Stimulated activated CD4-positive, alpha-beta T cell treated with anti-CD3 and anti-CD28 coated beads, Interleukin-4, amount 100 ng/mL, for 48 hours (primary cell): Measurements from ENCODE around the gene DGKQ.
A peak's percentile ranks its signal among the peaks of the same experiment; 100 is the strongest.

Experiments
- DNase-seq, 2 donors: peaks; one replicate each; pipeline ENCODE4 v3.0.0-alpha.2; 2020; ENCODE audit warnings: low read depth in 2 of 2

Gene DGKQ, protein sequence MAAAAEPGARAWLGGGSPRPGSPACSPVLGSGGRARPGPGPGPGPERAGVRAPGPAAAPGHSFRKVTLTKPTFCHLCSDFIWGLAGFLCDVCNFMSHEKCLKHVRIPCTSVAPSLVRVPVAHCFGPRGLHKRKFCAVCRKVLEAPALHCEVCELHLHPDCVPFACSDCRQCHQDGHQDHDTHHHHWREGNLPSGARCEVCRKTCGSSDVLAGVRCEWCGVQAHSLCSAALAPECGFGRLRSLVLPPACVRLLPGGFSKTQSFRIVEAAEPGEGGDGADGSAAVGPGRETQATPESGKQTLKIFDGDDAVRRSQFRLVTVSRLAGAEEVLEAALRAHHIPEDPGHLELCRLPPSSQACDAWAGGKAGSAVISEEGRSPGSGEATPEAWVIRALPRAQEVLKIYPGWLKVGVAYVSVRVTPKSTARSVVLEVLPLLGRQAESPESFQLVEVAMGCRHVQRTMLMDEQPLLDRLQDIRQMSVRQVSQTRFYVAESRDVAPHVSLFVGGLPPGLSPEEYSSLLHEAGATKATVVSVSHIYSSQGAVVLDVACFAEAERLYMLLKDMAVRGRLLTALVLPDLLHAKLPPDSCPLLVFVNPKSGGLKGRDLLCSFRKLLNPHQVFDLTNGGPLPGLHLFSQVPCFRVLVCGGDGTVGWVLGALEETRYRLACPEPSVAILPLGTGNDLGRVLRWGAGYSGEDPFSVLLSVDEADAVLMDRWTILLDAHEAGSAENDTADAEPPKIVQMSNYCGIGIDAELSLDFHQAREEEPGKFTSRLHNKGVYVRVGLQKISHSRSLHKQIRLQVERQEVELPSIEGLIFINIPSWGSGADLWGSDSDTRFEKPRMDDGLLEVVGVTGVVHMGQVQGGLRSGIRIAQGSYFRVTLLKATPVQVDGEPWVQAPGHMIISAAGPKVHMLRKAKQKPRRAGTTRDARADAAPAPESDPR

DNA sequence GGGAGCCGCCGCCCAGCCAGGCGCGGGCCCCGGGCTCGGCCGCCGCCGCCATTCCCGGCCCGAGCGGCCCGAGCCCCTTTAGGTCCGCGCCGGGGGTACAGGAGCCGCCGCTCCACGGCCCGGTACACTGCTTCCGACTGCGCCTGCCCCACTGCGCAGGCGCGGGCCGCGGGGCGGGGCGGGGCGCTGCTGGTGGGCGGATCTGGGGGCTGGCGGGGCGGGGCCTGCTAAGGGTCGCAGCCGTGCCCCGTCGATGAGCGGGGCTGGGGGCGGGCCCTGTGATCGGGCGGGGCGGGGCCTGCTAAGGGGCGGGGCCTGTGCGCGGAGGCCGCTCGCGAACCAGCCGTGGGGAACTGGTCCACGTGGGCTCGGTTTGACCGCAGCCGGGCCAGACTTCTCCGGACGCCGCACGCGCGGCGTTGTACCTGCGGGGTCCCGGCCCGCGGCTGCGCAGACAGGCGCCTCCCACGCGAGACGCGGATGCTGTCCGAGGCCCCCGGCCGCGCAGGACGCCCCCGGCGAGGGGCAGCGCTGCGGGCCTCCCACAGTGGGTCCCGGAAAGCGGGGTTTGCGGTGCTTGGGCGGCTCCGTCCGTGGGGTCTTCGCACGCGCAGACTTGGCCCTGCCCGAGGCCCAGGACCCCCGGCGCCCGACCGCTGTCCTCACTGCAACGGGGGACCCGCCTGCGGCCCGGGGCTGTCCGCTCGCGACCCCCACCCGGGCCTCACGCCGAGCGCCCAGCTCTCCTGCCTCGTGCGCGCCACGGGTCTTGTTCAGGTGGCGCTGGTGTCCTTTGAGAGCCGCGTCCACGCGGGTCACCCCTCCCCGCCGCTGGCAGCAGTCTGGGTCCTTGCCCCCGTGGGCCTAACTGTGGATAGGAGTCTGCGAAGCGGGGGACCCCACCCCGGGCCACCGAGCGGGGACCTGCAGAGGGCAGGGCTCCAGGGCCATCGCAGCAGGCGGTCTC lies at the start of gene DGKQ:
Gene DGKQ (minus strand): TSS at position 139 of the 967 bp plus-strand sequence. CDS start 87 bp downstream, at position 52.
- DNase-seq, result peak; percentile 74 to 85

DNA sequence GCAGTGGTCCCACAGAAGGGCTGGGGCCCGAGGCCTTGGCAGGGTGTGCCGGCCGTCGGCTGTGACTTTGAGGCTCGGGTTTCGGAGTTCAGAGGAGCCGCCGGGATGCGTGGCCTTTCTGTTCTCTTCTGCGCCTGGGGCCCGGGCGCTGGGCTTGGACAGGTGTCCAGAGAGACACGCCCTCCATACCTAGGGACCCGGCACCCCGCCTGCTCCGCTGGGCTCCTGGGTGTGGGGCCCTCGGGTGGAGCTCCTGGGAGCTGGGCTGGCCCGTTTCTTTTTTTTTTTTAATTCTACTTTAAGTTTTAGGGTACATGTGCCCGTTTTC lies 49.3 kb upstream of the DGKQ start:
- no peak for DNase-seq

DNA sequence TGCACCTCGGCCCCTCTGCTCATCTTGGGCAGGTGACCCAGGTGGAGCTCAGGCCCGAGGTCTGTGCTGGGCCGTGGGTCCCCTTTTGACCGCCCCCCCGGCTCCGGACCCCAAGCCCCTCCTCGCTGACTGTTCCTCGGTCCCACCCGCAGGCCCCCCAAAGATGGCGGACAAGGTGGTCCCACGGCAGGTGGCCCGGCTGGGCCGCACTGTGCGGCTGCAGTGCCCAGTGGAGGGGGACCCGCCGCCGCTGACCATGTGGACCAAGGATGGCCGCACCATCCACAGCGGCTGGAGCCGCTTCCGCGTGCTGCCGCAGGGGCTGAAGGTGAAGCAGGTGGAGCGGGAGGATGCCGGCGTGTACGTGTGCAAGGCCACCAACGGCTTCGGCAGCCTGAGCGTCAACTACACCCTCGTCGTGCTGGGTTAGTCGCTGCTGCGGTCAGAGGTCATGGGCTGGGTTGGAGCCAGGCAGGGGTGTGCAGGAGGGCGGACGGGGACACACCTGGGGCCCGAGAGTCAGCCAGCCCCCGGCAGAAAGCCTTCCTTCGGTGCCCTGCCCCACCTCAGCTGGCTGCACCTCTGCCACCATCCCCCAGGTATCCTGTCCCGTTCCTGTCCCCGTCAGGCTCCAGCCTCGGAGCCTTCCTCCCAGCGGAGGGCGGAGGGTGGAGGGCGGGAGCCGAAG lies 48.8 kb upstream of the DGKQ start:
- DNase-seq, result no peak

DNA sequence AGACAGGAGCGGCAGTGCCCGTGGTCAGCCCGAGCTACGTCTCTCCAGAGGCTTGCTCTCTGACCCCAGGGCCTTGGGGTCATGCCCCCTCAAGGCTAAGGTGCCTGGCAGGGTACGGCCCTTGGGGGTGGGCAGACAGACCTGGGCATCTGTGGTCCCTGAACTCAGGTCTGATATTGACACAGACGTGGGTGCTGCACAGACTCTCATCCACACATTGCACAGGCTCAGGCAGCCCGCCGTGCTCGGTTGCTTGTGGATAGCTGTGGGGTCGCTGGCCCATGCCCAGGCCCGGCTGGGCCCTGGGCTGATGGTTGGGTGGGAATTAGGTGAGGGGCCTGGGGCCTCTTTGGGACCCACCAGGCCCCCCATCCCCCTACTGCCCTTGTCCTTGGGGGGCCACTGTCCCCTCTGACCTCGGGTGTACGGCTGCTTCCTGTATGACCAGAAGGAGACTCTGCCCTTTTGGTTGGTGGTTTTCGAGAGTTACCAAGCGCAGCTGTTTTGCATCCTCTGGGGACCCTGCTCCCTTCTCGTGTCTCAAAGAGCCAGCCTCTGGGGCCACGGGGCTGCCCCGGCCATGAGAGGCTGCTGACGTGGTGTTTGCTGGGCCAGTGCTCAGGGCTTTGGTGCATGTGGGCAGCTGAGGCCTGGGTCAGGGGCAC lies 48.1 kb upstream of the DGKQ start:
- DNase-seq, result no peak

DNA sequence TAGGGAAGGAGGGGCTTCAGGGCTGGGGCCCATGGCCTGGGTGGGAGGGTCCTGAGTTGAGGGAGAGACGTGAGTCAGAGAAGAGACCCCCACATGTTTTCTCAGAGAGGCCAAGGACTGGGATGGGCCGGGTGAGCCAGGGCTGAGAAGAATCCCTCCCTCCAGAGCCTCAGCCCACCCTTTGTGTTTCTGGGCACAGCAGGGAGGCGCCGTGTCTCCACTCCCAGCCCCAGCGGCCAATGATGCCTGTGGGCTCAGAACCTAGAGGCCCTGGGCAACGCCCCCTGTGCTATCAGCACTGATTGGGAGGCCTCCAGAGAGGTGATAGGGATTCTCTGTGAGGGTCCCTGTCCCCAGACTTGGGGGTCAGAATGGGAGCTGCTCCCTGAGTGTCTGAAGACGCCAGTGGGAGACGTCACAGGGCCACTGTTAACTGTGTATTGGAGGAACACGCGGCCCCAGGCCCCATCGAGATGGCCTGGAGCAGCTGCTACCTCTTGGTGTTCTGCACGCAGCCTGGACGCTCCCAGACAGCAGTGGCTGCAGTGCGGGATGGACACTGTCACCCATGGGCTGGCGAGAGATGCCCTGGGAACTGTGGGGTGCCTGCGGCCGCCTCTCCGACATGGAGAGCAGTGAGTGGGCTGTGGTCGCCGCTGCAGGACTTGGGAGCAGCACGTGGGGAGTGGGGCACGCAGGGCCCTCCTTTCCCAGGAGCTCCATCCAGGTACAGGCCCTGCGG lies 46.5 kb upstream of the DGKQ start:
- DNase-seq, result no peak

DNA sequence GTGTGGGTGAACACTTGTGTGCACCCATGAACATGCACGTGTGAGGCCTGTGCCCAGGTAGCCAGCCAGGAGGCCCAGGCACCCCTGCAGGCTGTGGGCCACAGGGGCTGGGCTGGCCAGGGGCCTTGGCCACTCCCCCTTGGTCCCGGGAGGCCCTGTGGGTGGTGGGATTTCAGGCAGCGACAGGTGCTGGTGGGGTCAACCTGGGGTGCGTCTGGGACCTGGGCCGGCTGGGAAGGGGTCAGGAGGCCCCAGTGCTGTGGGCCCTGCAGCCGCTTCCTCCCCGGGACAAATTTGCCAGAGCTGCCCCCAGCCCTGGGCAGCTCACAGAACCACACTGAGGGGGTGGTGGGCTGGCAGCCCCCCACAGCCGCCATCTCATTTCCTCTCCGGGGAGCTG lies 46.0 kb upstream of the DGKQ start:
- no peak for DNase-seq

DNA sequence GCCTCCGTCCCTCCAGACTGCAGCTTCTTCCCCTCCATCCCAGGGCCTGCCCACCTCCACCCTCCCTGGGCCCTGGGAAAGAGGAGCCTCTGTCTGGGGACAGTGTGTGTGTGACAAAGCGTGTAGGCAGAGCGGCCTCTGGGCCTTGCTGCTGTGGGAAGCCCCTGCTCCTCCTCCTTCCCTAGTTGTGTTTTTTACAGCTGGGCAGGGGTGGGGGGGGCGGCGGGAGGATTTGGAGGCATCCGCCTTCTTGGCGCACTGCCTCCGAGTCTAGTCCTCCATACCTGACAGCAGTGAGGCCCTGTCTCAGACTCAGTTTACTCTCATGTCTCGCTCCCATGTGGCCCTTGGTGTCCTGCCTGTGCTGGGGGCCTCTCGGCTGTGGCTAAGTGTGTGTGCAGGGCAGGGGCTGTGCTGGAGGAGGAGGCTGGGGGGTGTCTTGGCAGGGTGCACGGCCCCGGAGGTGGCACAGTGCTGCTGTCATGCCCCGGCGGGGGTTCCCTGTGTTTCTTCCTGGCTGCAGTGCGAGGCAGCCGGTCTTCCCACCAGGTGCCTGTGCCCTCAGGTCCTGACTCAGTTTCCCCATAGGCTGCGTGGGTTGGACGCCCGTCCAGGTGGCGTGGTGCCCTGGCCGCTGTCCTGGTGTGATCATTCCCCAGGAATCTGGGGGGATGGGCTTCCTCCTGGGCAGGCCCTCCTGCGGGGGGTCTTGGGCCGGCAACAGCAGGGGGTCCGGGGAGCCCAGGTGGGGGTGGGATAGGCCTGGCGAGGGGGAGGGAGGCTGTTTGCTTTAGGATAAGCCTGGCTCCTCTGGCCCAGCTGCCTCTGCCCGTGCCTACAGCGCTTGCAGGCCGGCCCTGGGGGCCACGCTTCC lies 45.0 kb upstream of the DGKQ start:
- DNase-seq, result no peak

DNA sequence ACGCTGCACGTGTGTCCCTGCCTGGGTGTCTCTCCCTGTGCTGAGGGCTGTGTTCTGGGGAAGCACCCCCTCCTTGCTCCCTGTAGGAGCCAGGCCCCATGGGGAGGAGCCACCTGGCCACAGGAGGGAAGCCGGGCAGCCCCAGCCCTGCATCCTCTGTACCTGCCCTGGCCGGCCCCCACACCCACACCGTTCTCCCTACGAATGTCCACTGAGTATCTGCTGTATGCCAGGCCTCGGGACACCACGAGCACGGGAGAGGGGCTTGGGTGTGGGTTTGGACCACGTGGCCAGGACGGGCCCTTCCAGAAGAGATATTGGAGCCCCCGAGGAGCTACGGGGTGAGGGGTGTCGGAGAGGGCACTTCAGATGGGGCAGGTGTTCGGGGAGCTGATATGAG lies 44.3 kb upstream of the DGKQ start:
- no peak for DNase-seq

DNA sequence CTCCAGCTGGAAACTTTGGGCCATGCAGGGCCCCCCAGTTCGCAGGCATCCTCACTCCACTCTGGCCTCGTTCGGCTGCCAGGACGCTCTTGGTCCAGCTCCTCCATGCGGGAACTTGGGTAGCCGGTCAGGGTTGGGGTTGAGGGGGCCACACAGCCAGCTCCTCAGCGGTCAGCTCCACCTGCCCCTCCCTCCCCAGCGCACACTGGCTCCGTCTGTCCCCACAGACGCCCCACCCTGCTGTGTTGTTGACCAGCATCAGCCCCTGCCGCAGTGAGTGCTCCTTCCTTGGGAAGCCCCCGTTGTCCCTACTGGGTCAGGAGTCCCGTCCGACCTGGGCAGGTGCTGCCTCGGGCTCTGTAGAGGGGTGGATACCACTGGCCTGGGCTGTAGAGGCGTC lies 43.8 kb upstream of the DGKQ start:
- no peak for DNase-seq

DNA sequence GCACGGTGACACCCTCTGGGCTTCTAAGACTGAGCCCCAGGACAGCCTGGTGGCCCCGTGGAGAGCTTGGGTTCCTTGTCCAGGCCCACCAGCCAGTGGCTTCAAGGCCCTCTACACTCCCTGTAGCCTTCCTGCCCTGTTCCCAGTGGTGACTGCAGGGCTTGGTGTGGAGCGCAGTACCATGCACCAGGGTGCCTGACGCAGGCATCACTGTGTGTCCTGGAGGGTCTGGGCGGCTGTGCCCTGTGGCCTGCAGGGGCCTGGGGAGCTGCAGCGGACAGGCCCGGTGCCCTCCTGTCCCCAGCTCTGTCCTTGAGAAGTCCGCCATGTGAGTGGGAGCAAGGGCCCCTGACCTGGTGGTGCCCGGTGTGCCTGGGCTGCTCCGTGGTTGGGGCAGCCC lies 42.4 kb upstream of the DGKQ start:
- no peak for DNase-seq

DNA sequence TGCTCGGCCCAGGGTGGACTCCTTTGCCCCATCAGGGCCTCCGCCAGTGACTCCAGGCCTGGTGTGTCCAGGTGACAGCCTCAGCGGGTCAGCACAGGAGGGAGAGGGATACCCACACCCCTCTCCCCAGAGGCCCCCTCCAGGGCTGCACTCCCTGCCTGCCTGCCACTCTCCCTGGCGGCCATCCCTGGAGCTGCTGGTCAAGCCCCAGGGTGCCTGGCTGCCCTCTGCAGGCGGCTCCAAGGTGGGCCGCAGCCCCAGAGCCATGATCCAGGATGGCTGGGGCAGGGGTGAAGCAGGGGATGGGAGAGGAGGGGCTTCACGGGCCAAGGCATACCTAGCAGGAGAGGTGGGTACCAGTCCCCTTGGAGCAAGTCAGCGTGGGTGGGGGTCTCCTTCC lies 41.8 kb upstream of the DGKQ start:
- no peak for DNase-seq

DNA sequence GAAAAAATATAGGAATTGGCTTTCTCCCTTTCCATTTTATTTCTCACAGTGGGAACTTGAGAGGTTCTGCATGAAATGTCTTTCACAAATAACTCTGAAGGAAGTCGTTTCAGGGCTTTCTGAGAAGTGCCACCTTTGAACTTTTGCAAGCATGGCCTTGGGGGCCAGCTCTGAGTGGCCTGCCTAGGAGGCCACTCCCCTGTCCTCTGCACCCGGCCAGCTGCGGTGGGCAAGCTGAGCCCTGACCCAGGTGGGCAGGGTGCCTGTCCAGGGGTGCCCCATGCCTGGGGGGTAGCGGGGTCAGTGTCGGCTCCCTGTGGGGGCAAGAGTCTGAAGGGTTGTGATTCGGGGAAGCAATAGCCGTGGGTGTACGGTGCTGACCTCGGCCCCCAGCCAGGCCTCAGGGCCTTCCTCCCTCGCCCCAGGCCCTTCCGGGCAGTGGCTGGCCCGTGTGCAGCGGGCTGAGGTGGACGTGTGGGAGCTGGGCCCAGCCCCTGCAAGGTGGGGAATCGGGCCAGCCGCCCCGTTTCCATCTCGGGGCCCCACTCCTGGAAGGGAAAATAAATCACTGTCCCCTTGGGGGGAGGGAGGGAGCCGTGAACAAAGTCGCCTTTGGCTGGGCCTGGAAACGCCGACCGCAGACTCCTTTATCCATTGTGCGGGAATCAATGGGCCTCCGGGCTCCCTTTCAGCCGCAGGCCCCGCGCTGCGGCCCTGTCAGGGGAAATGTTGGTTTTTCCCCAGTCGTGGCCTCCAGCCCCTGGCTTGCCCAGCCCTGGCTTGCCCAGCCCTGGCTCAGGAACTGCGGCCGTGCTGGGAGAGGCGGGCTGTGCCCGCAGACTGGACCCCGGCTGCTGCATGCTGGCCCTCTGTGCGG lies 41.2 kb upstream of the DGKQ start:
- no peak for DNase-seq

DNA sequence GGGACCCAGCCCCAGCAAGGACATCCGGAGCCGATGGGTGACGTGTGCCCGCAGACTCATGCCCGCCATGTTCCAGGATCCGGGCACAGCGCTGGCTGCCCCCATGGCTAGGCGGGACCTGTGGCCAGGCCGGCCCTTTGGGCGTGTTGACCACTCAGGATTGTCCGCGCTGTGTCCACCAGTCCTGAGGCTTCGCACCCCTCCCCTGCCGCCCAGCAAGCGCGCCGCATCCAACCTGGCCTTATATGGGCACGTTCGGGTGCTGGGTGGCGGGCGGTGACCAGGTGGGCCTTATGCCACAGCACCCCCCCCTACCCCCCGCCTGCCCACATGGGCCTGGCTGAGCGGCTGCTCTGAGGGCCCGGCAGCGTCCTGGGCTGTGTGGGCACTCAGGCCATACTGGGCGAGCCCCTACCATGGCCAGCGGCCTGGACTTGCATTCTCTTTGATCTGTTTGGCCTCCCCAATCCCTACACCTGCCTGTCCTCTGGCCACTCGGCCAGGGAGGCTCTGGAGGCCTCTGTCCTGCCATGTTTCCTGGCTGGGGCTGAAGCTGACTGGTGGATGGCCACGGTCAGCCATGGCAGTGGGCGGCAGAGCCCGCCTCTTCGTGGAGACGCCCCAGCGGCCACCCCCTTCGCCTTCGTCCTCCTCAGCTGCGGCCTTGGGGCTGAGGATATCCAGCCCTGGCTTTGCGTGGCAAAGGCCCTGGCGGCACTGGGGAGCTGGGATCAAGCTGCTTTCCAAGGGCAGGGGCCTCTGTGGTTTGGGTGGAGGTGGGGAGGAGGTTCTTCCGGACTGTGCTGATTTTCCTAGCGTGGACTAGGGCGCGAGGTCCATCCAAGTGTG lies 40.1 kb upstream of the DGKQ start:
- DNase-seq, result no peak

DNA sequence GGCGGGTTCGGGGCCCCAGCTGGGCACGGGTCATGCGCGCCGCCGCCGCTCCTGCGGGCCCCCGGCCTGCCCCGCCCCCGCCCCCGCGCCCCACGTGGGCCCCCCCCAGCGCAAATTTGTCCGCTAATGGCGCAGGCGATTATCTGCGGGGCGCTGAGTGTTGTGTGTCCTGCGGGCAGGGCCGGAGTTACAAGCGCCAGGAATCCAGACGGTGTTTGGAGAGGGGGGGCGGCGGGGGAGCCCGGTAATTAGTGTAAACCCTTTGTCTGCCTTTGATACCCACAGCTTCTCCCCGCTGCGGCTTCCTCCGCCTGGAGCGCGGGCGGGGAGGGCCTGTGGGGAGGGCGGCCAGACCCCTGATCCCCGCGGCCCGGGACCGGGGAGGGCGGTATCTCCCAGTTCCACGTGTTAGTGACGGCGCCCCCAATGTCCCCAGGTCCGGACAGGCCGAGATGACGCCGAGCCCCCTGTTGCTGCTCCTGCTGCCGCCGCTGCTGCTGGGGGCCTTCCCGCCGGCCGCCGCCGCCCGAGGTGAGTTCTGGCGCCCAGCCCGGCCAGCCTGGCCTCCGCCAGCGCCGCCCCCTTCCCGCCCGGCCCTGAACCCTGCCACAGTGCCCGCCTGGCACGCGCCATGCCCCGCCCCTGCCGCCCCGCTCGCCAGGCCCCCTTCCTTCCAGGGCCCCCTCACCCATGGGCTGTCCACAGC lies 38.8 kb upstream of the DGKQ start:
- no peak for DNase-seq

DNA sequence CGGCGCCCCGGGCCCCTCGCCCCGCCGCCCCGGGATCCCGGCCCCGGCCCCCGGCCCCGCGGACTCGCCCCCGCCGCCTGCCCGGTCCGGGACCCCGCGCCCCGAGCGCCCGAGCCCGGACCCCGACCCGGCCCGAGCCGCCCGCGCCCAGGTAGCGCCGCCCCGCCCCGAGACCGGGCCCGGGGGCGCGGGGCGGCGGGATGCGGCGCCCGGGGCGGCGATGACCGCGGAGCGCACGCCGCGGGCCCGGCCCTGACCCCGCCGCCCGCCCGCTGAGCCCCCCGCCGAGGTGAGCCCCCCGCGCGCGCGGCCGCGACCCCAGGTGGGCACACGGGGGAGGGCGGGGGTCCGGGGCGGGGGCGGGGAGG lies 38.3 kb upstream of the DGKQ start:
- no peak for DNase-seq

DNA sequence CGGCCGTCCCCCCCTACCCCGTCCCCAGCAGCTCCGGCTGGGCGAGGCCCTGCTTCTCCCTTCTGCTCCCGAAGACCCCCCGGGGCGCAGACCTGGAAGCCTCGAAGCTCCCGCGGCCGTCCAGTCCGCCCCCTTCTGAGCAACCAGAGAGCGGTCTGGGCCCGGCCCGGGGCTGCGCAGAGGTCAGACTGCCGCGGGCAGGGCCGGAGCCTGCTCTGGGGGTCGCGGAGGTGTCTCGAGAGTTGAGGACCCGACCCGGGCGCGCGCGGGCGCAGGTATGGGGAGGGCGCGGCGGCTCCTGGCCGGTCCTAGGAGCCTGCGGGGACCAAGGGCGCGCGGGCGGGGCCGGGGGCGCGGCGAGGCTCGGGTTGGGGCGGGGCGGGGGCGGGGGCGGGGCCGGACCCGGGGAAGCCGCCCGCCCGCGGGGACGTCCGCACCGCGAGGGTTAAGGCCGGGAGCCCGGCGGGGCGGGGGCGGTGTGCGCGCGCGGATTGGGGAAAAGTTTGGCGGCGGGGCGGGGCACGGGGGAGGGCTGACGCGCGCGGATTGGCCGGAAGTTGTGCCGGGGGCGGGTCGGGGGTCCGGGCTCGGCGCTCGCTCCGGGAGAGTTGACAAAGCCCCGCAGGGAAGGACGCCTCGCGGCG lies 37.8 kb upstream of the DGKQ start, which contains the start of gene FGFRL1:
Gene FGFRL1 (plus strand): TSS at position 605 of the 644 bp plus-strand sequence. CDS start 860 bp downstream, outside the sequence.
- peak; percentile 91 for DNase-seq
